Thyroid gland (tissue), 4 donors: ENCODE results near the gene STARD9.

ENCODE experiments used
- POLR2A ChIP-seq, 2 donors: fragments of 450-650 bp; IDR thresholded peaks; one replicate each; pipeline ENCODE4 v1.6.1; 2017; ENCODE audit warnings: antibody characterized with exemption in 2 of 2, mild to moderate bottlenecking in 2 of 2, moderate library complexity in 1 of 2
- TF ChIP-seq, protein P1 (sequence below), 6 experiments: fragments of 200-600 bp in 3 of 6; fragments of 450-650 bp in 3 of 6; sonication (generic) in 3 of 6; IDR thresholded peaks; one replicate each; pipeline ENCODE4 v1.5.1; 2016 to 2019; ENCODE audit warnings: antibody characterized with exemption in 6 of 6, mild to moderate bottlenecking in 2 of 6, inconsistent platforms in 1 of 6, moderate library complexity in 1 of 6

DNA sequence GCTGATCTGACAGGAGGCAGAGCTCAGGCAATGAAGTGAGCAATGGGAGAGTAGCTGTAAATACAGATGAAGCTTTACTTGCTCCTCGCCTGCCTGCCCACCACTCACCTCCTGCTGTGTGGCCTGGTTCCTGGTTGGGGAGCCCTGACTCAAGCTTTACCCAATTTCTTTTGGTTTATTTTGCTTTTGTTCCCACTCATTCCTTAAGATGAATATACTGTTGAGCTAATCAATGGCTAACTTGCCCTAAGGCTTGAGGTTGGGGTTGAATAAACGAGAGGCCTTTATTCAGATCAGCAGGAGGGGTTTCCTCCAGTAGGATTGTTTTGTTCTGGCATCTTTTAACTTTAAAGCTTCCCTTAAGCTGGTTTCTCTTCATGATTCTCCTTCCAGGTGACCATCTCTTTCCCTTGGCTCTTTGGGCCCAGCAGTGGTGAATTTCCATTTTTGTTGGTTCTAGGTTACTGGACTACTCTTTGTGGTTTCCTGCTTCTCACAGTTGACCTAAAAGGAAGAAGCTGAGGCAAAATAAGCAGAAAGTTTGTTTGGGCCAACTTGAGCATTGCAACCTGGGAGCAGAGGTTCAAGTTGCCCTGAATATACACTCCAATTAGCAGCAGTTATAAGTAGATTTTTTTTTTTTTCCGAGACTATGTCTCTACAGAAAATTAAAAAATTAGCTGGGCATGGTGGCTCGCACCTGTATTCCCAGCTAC lies 44.4 kb downstream of the STARD9 start:
- TF ChIP-seq, protein P1, sequence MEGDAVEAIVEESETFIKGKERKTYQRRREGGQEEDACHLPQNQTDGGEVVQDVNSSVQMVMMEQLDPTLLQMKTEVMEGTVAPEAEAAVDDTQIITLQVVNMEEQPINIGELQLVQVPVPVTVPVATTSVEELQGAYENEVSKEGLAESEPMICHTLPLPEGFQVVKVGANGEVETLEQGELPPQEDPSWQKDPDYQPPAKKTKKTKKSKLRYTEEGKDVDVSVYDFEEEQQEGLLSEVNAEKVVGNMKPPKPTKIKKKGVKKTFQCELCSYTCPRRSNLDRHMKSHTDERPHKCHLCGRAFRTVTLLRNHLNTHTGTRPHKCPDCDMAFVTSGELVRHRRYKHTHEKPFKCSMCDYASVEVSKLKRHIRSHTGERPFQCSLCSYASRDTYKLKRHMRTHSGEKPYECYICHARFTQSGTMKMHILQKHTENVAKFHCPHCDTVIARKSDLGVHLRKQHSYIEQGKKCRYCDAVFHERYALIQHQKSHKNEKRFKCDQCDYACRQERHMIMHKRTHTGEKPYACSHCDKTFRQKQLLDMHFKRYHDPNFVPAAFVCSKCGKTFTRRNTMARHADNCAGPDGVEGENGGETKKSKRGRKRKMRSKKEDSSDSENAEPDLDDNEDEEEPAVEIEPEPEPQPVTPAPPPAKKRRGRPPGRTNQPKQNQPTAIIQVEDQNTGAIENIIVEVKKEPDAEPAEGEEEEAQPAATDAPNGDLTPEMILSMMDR (IDR thresholded peaks at IDR 0.05): no peak
- no peak for TF ChIP-seq POLR2A (IDR thresholded peaks at IDR 0.05)
